K562 (cell line): ENCODE measurements around the gene PIEZO2. TPM values are rescaled to one million over a fixed set of nuclear protein-coding genes. Genes with fewer than 3 reads are reported as not detected.

Experiments used
- ATAC-seq: fragments of 200-7000 bp; cut with Tn5 transposase; 3 replicates; pipeline ENCODE4 v1.9.1; 2020; ENCODE audit warnings: moderate library complexity
- BruUV-seq: library from RNA; stranded (reverse); fragments of 400-500 nt; replicated peaks from 2 replicates; lab custom pipeline; 2021; lab: Mats Ljungman, UMichigan
- CTCF ChIA-PET: fragments of 300-600 bp; formaldehyde crosslinking; extraction: SDS; loops from one replicate; lab custom pipeline; 2021; ENCODE audit warnings: low intra/inter-chr PET ratio; lab: Yijun Ruan, JAX
- POLR2A ChIA-PET: fragments of 300-600, 350-650 bp; sonication (Branson Sonifier 250); formaldehyde crosslinking; extraction: SDS; loops from one replicate; lab custom pipeline; 2021; ENCODE audit warnings: antibody characterized with exemption, inconsistent platforms; lab: Yijun Ruan, JAX
- DNase-seq, 4 experiments: peaks; one replicate each; pipeline versions ENCODE4 v3.0.0 to v3.0.0-alpha.2; 2011 to 2018; ENCODE audit warnings: low spot score in 3 of 4, mixed read lengths in 3 of 4; ENCODE audit errors: extremely low read depth in 1 of 4
- FAIRE-seq: peaks from 2 replicates; lab custom pipeline; 2011; peaks lifted over from hg19 to GRCh38; lab: Jason Lieb, UNC
- H2AFZ ChIP-seq: 2 replicates; pipeline ENCODE4 v1.6.0; 2011; ENCODE audit warnings: low read depth, low read length, control low read depth, inconsistent platforms
- H3K27ac ChIP-seq: fragments of 200-600 bp; 3 replicates; pipeline ENCODE4 v1.8.0; 2011; ENCODE audit warnings: low read depth, mild to moderate bottlenecking, control low read depth, inconsistent platforms, low read length, moderate library complexity, mixed read lengths; ENCODE audit errors: extremely low read depth
- H3K27me3 ChIP-seq, 2 experiments: fragments of 300-600 bp in 1 of 2; 2 replicates in 1 of 2; 3 replicates in 1 of 2; pipeline versions ENCODE4 v1.6.0 to v1.8.0; 2011; ENCODE audit warnings: inconsistent platforms in 2 of 2, low read length in 2 of 2, mild to moderate bottlenecking in 1 of 2, mixed read lengths in 1 of 2, moderate library complexity in 1 of 2; ENCODE audit not compliant: control insufficient read depth in 2 of 2, insufficient read depth in 2 of 2
- H3K36me3 ChIP-seq: fragments of 300-600 bp; 3 replicates; pipeline ENCODE4 v1.8.0; 2011; ENCODE audit warnings: mild to moderate bottlenecking, low read length, inconsistent platforms; ENCODE audit not compliant: control insufficient read depth, insufficient read depth
- H3K4me1 ChIP-seq, 2 experiments: fragments of 200-600 bp in 1 of 2; replicated peaks in 1 of 2; 2 replicates in 1 of 2; 3 replicates in 1 of 2; pipeline versions ENCODE4 v1.5.1 to v1.8.0; 2011; ENCODE audit warnings: inconsistent platforms in 2 of 2, low read length in 2 of 2, mild to moderate bottlenecking in 1 of 2, mixed read lengths in 1 of 2, moderate library complexity in 1 of 2; ENCODE audit not compliant: control insufficient read depth in 2 of 2, insufficient read depth in 2 of 2
- H3K4me2 ChIP-seq: 2 replicates; pipeline ENCODE4 v1.6.1; 2011; ENCODE audit warnings: low read length, control low read depth, inconsistent platforms, mixed read lengths; ENCODE audit not compliant: insufficient read depth
- H3K4me3 ChIP-seq: fragments of 200-600 bp; sonication (generic), shearing (Covaris generic); 2 replicates; pipeline ENCODE4 v1.5.1; 2016; ENCODE audit warnings: control low read depth, inconsistent platforms
- H3K79me2 ChIP-seq: fragments of 200-600 bp; 3 replicates; pipeline ENCODE4 v1.8.0; 2011; ENCODE audit warnings: low read length, inconsistent platforms; ENCODE audit not compliant: control insufficient read depth, insufficient read depth
- H3K9ac ChIP-seq, 2 experiments: 2 replicates each; pipeline versions ENCODE4 v1.6.0 to v1.6.1; 2011; ENCODE audit warnings: low read depth in 2 of 2, low read length in 2 of 2, control low read depth in 1 of 2, inconsistent platforms in 1 of 2, mild to moderate bottlenecking in 1 of 2, mixed read lengths in 1 of 2; ENCODE audit not compliant: insufficient read depth in 1 of 2
- H3K9me1 ChIP-seq: one replicate; pipeline ENCODE4 v1.6.0; 2011; ENCODE audit warnings: inconsistent platforms, mild to moderate bottlenecking, low read length, moderate library complexity; ENCODE audit not compliant: control insufficient read depth, insufficient read depth
- H3K9me3 ChIP-seq: replicated peaks from 2 replicates; pipeline ENCODE4 v1.5.1; 2011; ENCODE audit warnings: low read depth, low read length, inconsistent platforms; ENCODE audit not compliant: control insufficient read depth, insufficient read depth
- H4K20me1 ChIP-seq: replicated peaks from 2 replicates; pipeline ENCODE4 v1.6.1; 2011; ENCODE audit warnings: low read length, inconsistent platforms, mixed read lengths; ENCODE audit not compliant: control insufficient read depth, insufficient read depth
- CC2D1A ChIP-seq: fragments of 450-650 bp; IDR thresholded peaks from 2 replicates; pipeline ENCODE4 v1.6.1; 2017; ENCODE audit warnings: mild to moderate bottlenecking
- DEAF1 ChIP-seq: fragments of 450-650 bp; formaldehyde crosslinking; IDR thresholded peaks from 2 replicates; pipeline ENCODE4 v1.4.0; 2020; ENCODE audit warnings: mild to moderate bottlenecking, moderate library complexity
- GTF2B ChIP-seq: IDR thresholded peaks from 2 replicates; pipeline ENCODE4 v1.6.1; 2011; ENCODE audit not compliant: insufficient read length; ENCODE audit errors: extremely low read depth
- NR2C1 ChIP-seq, 2 experiments: fragments of 450-650 bp; IDR thresholded peaks; 2 replicates each; pipeline ENCODE4 v1.6.1; 2017; ENCODE audit warnings: mild to moderate bottlenecking in 2 of 2, antibody characterized with exemption in 1 of 2, inconsistent platforms in 1 of 2, missing compliant biosample characterization in 1 of 2, missing genetic modification characterization in 1 of 2
- PCBP2 ChIP-seq: fragments of 200-400 bp; formaldehyde crosslinking; IDR thresholded peaks from 2 replicates; pipeline ENCODE4 v1.6.1; 2018; ENCODE audit warnings: low read length, low read depth, mild to moderate bottlenecking, moderate library complexity; ENCODE audit not compliant: poor library complexity, severe bottlenecking
- PHB2 ChIP-seq: fragments of 450-650 bp; IDR thresholded peaks from 2 replicates; pipeline ENCODE4 v1.6.1; 2017; ENCODE audit warnings: low read depth
- PHTF2 ChIP-seq: fragments of 250-450 bp; sonication (Bioruptor Pico); IDR thresholded peaks from 2 replicates; pipeline ENCODE4 v1.5.0; 2021; ENCODE audit warnings: mild to moderate bottlenecking
- PKNOX1 ChIP-seq: fragments of 450-650 bp; IDR thresholded peaks from 2 replicates; pipeline ENCODE4 v1.6.1; 2016
- RUNX1 ChIP-seq: sonication (generic); IDR thresholded peaks from 2 replicates; pipeline ENCODE4 v1.6.1; 2016; ENCODE audit warnings: antibody characterized with exemption, low read depth
- SLC30A9 ChIP-seq: fragments of 250-450 bp; sonication (Bioruptor Pico); IDR thresholded peaks from 2 replicates; pipeline ENCODE4 v1.8.0; 2022; ENCODE audit warnings: mild to moderate bottlenecking, moderate library complexity
- SMC3 ChIP-seq: conservative IDR thresholded peaks from 2 replicates; pipeline ENCODE4 v1.6.1; 2011; ENCODE audit warnings: low read depth, low read length, improper control_type of control experiment; ENCODE audit not compliant: insufficient read depth
- TRIM25 ChIP-seq: fragments of 450-650 bp; IDR thresholded peaks from 2 replicates; pipeline ENCODE4 v1.7.0; 2016; ENCODE audit warnings: borderline replicate concordance
- ZNF23 ChIP-seq: fragments of 250-450 bp; sonication (Bioruptor Pico); IDR thresholded peaks from 2 replicates; pipeline ENCODE4 v1.4.0; 2020; ENCODE audit warnings: mild to moderate bottlenecking
- ZNF232 ChIP-seq: sonication (generic); formaldehyde crosslinking; IDR thresholded peaks from 2 replicates; pipeline ENCODE4 v1.8.0; 2022; ENCODE audit warnings: mild to moderate bottlenecking, missing genetic modification reagents
- ZNF274 ChIP-seq: IDR thresholded peaks from 2 replicates; pipeline ENCODE4 v1.6.1; 2011; ENCODE audit warnings: low read depth, mild to moderate bottlenecking, low read length, moderate library complexity, borderline replicate concordance
- ZNF644 ChIP-seq: fragments of 200-800 bp; sonication (Bioruptor generic); IDR thresholded peaks from 2 replicates; pipeline ENCODE4 v1.6.1; 2016; ENCODE audit warnings: low read depth, missing genetic modification characterization, missing compliant biosample characterization
- ZNF75A ChIP-seq: fragments of 450-650 bp; formaldehyde crosslinking; IDR thresholded peaks from 2 replicates; pipeline ENCODE4 v1.4.0; 2020; ENCODE audit warnings: mild to moderate bottlenecking
- ZNF780A ChIP-seq: fragments of 250-450 bp; sonication (Bioruptor Pico); IDR thresholded peaks from 2 replicates; pipeline ENCODE4 v1.5.0; 2021; ENCODE audit warnings: mild to moderate bottlenecking
- WGBS: fragments of 100-300 bp; shearing (Covaris generic); methylation state at CpG from one replicate; pipeline ENCODE4 v1.1.6; 2016; ENCODE audit warnings: low coverage, mixed read lengths; ENCODE audit not compliant: insufficient coverage; ENCODE audit errors: missing lambda C conversion rate; 5-methylcytosine and 5-hydroxymethylcytosine counted together
- in situ Hi-C: fragments of 300-500 bp; cut with MboI; formaldehyde crosslinking; loops from 4 replicates; pipeline ENCODE4 v1.15.0; 2018; ENCODE audit warnings: inconsistent platforms, mixed read lengths
- intact Hi-C: fragments of 100-400 bp; cut with micrococcal nuclease; formaldehyde crosslinking; loops from 2 replicates; pipeline ENCODE4 v1.14.2; 2022
- polyA plus RNA-seq, 8 experiments: library from polyadenylated mRNA; depleted of rRNA in 4 of 8; stranded (reverse) in 5 of 8; unstranded in 3 of 8; fragments of >200 nt; fragmentation: Nextera tagmentation in 2 of 8; fragmentation: Illumina TruSeq in 1 of 8; extraction: Ambion mirVana in 2 of 8; extraction: Trizol in 1 of 8; gene quantifications; 2 replicates each; pipeline versions ENCODE4 v1.2.1 to v1.2.3, GENCODE V29; 2011 to 2014; ENCODE audit warnings: inconsistent platforms in 1 of 8, missing spikeins in 1 of 8
- total RNA-seq, 7 experiments: library from RNA; depleted of rRNA in 6 of 7; stranded (reverse); fragments of >200 nt in 6 of 7; fragmentation: Illumina TruSeq in 2 of 7; extraction: Trizol in 2 of 7; gene quantifications; 2 replicates each; pipeline versions ENCODE4 v1.2.1 to v1.2.3, GENCODE V29; 2011 to 2021; ENCODE audit warnings: low replicate concordance in 1 of 7

PIEZO2 gene
- total and polyA plus RNA-seq, 9 of the 15 experiments (the other 6 are each of a cell fraction or from before 2014, with no cell fraction given) = 0.54 to 4.1 (median 2.0) TPM

GRCh38 chr18:11154368-11154989 is 5.1 kb upstream of the PIEZO2 start:
- CTCF ChIA-PET = interaction anchor here (1.4 kb wide), 1 partner anchor 303 kb away, joined by 10 read pairs; no protein-coding TSS in a partner anchor
- in situ Hi-C loops = no loop called here
- TF ChIP-seq PHB2 (no peak), ZNF644 (no peak), ZNF23 (CRISPR knock-in tag) (no peak), PCBP2 (no peak), GTF2B (no peak), PHTF2 (CRISPR knock-in tag) (no peak), ZNF780A (CRISPR knock-in tag) (no peak), ZNF274 (no peak), RUNX1 (no peak), SLC30A9 (CRISPR knock-in tag) (no peak), NR2C1 (IDR thresholded peaks at IDR 0.05) (no peak), NR2C1 (tag; IDR thresholded peaks at IDR 0.05) (no peak), SMC3 (0 out of 2 replicates have a peak, but pooled peaks have one; percentile 24), PKNOX1 (no peak), DEAF1 (CRISPR knock-in tag) (0 out of 2 replicates have a peak, but pooled peaks have one; percentile 36), CC2D1A (no peak), ZNF75A (CRISPR knock-in tag) (no peak), TRIM25 (no peak), ZNF232 (CRISPR knock-in tag) (no peak)

More at GRCh38 chr18:11154368-11154989, 5.1 kb upstream of the PIEZO2 start:
- H3K4me3 ChIP-seq = no peak overlapping the region
- H2AFZ ChIP-seq = no peak overlapping the region
- no peaks in the 10 kb centered on the region for H3K36me3 ChIP-seq
- no peaks in the 10 kb centered on the region for H4K20me1 ChIP-seq
- 0% methylated on average over 2 of the region's 2 CpGs for WGBS
- H3K4me1 ChIP-seq = no peaks in the 10 kb centered on the region; a peak in 1 of 5 replicates
- no peaks in the 10 kb centered on the region for H3K9me3 ChIP-seq
- no peak overlapping the region for H3K4me2 ChIP-seq
- ATAC-seq (peak; percentile 33; the same call in 1 of the 3 replicates), FAIRE-seq (no peak), DNase-seq (peak in 2 of 4 experiments; percentile 22 to 44)
- H3K79me2 ChIP-seq = no peaks in the 10 kb centered on the region
- H3K9ac ChIP-seq = no peak overlapping the region
- no peak overlapping the region for H3K27ac ChIP-seq
- POLR2A ChIA-PET = no interaction called here
- no TSS peak for BruUV-seq
- H3K9me1 ChIP-seq = no peaks in the 10 kb centered on the region
- intact Hi-C loops = loop anchor here (2.0 to 5.0 kb wide), 2 partner anchors 302 to 367 kb away; no protein-coding TSS in a partner anchor
- H3K27me3 ChIP-seq = peaks cover 0 to 13% of the 10 kb centered on the region in 2 experiments; a peak in 2 of 5 replicates
